ENCODE results near the gene COPS9. TPM values are rescaled to one million over a fixed set of nuclear protein-coding genes. Genes with fewer than 3 reads are reported as not detected.

COPS9 gene
- total RNA-seq, 2 donors from 2014 or later: 170 to 184 TPM

DNA sequence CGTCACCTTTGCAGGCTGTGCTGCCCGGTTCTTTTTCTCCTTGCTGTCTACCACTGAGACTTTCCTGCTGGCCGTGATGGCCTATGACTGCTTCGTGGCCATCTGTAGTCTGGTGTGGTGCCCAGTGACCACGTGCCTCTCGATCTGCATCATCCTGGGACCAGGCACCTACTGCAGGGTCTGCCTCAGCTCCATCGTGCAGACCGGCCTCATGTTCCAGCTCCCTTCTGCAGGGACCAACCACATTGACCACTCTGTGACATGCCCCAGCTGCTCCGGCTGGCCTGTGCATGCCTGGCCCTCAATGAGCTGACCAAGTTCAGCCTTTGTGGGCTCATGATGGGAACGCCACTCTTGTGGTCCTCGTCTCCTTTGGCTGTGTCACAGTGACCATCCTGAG lies 26.7 kb downstream of the COPS9 start:
- ATAC-seq (no peak), DNase-seq (no peak)
- H3K36me3 ChIP-seq (replicated peaks in 1 of 2; ENCODE audit: insufficient read depth in 1 of 2, low read depth in 2 of 2): no peaks in the 10 kb centered on the region
- no peaks in the 10 kb centered on the region for H3K9me3 ChIP-seq
- H3K27ac ChIP-seq: no peak overlapping the region
- TF ChIP-seq, protein P1, sequence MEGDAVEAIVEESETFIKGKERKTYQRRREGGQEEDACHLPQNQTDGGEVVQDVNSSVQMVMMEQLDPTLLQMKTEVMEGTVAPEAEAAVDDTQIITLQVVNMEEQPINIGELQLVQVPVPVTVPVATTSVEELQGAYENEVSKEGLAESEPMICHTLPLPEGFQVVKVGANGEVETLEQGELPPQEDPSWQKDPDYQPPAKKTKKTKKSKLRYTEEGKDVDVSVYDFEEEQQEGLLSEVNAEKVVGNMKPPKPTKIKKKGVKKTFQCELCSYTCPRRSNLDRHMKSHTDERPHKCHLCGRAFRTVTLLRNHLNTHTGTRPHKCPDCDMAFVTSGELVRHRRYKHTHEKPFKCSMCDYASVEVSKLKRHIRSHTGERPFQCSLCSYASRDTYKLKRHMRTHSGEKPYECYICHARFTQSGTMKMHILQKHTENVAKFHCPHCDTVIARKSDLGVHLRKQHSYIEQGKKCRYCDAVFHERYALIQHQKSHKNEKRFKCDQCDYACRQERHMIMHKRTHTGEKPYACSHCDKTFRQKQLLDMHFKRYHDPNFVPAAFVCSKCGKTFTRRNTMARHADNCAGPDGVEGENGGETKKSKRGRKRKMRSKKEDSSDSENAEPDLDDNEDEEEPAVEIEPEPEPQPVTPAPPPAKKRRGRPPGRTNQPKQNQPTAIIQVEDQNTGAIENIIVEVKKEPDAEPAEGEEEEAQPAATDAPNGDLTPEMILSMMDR (IDR thresholded peaks at IDR 0.05): no peak
- TF ChIP-seq POLR2A (IDR thresholded peaks at IDR 0.05): no peak
- intact Hi-C loops (cut with DNase I): no loop called here
- no peaks in the 10 kb centered on the region for H3K4me1 ChIP-seq
- 44 to 50% methylated on average over 4 to 11 of the region's 11 CpGs for WGBS, 2 donors
- no peaks in the 10 kb centered on the region for H3K27me3 ChIP-seq
- no peak overlapping the region for H3K4me3 ChIP-seq

DNA sequence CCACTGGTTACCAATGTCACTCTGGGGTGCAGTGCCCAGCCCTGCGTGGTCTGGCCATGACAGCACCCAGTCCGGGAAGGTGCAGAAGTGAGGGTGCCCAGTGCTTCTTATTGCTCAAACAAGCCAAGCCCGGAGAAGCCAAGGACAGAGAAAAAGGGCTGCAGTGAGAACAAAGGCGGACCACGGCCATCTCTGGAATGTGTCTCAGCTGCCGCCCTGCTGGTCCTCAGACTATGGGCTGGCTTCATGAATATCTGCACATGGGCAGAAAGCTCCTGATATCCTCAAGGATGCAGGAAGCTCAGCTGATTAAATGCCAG lies 28.7 kb downstream of the COPS9 start:
- DNase-seq: no peak
- no peaks in the 10 kb centered on the region for H3K27me3 ChIP-seq
- intact Hi-C loops (cut with DNase I): no loop called here
- TF ChIP-seq, protein P1 (IDR thresholded peaks at IDR 0.05): no peak
- no peak for TF ChIP-seq POLR2A (IDR thresholded peaks at IDR 0.05)
- 31 to 34% methylated on average over 6 of the region's 6 CpGs for WGBS, 2 donors
- no peaks in the 10 kb centered on the region for H3K36me3 ChIP-seq (replicated peaks in 1 of 2; ENCODE audit: insufficient read depth in 1 of 2, low read depth in 2 of 2)
- H3K27ac ChIP-seq: no peak overlapping the region
- no peak overlapping the region for H3K4me3 ChIP-seq
- ATAC-seq: no peak
- no peaks in the 10 kb centered on the region for H3K9me3 ChIP-seq
- H3K4me1 ChIP-seq: no peaks in the 10 kb centered on the region

DNA sequence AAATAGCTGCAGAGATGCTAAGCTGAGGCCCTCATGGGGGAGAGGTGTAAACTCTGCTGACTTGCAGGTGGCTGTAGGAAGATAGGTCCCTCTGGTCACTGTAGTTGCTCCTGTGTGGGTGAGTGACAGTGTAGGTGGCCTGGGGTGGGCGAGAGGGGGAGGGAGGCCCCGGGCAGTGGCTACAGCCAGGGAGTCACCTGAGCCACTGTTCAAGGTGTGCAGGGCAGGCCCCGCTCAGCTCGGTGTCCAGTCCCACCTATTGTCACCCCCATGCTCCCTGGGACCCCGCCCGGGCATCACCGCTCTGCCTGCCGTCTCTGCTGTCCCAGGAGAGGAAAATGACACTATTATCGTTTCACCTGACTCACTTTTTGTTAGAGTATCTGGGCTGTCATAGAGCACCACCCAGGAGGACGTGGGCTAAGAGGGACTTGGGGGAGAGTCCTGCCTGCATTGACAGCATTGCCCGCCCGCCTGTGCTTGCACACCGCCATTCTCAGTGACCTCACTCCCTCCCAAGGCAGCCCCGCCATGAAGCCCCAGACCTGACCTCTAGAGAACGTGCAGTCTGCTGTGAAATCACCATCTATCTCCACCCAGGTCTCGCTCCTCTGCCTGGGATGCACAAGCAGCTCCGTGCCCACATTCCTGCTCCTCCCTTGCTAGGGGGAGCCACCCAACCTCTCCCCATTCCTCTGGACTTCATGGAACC lies 29.2 kb downstream of the COPS9 start:
- TF ChIP-seq, protein P1 (IDR thresholded peaks at IDR 0.05): no peak
- no peak for TF ChIP-seq POLR2A (IDR thresholded peaks at IDR 0.05)
- Histone ChIP-seq H3K27ac (no peak overlapping the region), H3K36me3 (replicated peaks in 1 of 2; ENCODE audit: insufficient read depth in 1 of 2, low read depth in 2 of 2) (no peaks in the 10 kb centered on the region), H3K4me3 (no peak overlapping the region), H3K4me1 (no peaks in the 10 kb centered on the region), H3K27me3 (no peaks in the 10 kb centered on the region), H3K9me3 (no peaks in the 10 kb centered on the region)
- no peak for ATAC-seq
- intact Hi-C loops (cut with DNase I): no loop called here
- no peak for DNase-seq
- 45 to 72% methylated on average over 11 to 17 of the region's 17 CpGs for WGBS, 2 donors

DNA sequence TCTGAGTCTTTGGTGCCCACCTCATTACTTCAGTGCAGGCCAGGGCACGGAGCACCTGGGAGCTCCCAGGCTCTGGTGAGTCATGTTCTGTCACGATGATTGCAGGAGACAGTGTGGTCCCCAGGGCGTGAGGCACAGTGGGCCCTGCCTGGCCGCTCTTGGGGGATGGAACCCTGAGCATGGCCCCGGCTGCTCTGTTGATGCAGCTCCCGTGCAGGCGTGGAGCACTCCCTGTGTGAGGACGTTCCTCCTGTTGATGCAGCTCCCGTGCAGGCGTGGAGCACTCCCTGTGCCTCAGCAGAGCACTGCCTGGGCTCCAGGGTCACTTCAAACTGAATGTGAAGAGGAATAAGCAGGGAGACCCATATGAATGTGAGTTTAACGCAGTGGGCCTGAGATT lies 30.1 kb downstream of the COPS9 start:
- no peak for TF ChIP-seq POLR2A (IDR thresholded peaks at IDR 0.05)
- TF ChIP-seq, protein P1 (IDR thresholded peaks at IDR 0.05): no peak
- Histone ChIP-seq H3K9me3 (no peaks in the 10 kb centered on the region), H3K4me3 (no peak overlapping the region), H3K4me1 (no peaks in the 10 kb centered on the region), H3K36me3 (replicated peaks in 1 of 2; ENCODE audit: insufficient read depth in 1 of 2, low read depth in 2 of 2) (no peaks in the 10 kb centered on the region), H3K27ac (no peak overlapping the region), H3K27me3 (no peaks in the 10 kb centered on the region)
- 42 to 46% methylated on average over 5 to 10 of the region's 11 CpGs for WGBS, 2 donors
- intact Hi-C loops (cut with DNase I): no loop called here
- DNase-seq (no peak), ATAC-seq (no peak)

DNA sequence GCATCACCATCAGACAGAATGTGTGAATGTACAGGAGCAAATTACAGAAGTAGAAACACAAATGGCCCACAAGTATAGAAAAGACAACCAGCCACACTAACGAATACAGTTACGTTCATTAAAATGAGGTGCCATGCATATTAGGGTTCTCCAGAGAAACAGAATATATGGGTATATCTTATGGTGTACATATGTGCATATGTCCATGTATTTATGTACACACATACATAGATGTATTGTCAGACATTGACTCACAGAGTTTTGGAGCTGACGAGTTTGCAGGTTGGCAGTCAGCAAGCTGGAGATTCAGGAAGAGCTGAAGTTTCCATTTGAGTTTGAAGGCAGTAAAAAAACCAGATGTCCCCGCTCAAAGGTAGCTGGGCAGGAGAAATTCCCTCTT lies 33.0 kb downstream of the COPS9 start:
- TF ChIP-seq POLR2A (IDR thresholded peaks at IDR 0.05): no peak
- TF ChIP-seq, protein P1 (IDR thresholded peaks at IDR 0.05): no peak
- WGBS, 2 donors: 65 to 66% methylated on average over 4 of the region's 4 CpGs

More for the DNA sequence above, 33.0 kb downstream of the COPS9 start:
- intact Hi-C loops (cut with DNase I): no loop called here
- Histone ChIP-seq H3K9me3 (no peaks in the 10 kb centered on the region), H3K4me3 (no peak overlapping the region), H3K27ac (no peak overlapping the region), H3K4me1 (no peaks in the 10 kb centered on the region), H3K27me3 (no peaks in the 10 kb centered on the region), H3K36me3 (replicated peaks in 1 of 2; ENCODE audit: insufficient read depth in 1 of 2, low read depth in 2 of 2) (no peaks in the 10 kb centered on the region)
- no peak for ATAC-seq
- DNase-seq: no peak

Data from body of pancreas (tissue), 4 donors.